ENCODE results near the gene OTUD3.

The OTUD3 gene

DNA sequence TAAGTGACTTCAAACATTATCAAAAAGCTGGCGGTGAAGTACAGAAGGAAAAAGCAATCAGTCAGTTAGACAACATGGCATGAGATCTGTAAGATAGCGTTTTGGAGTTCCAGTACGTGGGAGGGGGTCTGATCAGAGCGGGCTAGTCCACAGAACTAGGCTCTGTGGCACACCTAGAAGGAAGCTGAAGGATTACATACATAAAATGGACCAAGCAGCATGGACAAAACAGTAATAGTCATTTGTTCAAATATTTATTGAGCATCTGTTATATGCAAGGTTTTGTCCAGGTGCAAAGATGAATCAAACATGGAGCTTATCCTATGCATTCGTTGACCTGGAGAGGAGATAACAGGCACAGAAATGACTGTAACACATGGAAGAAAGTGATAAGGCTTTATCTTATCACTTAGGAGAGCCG, 64.1 kb downstream of the OTUD3 start:
- Histone ChIP-seq H4K20me1 (ENCODE audit: insufficient read depth, low read length, poor library complexity, severe bottlenecking) (no peaks in the 10 kb centered on the region), H3K4me2 (ENCODE audit: low read depth, low read length, poor library complexity, severe bottlenecking) (no peak overlapping the region), H2AFZ (ENCODE audit: low read length) (no peak overlapping the region), H3K9ac (ENCODE audit: low read depth, low read length, poor library complexity, severe bottlenecking) (no peak overlapping the region), H3K4me1 (ENCODE audit: insufficient read depth, low read length, poor library complexity, severe bottlenecking) (no peaks in the 10 kb centered on the region), H3K4me3 (ENCODE audit: low read length, poor library complexity, severe bottlenecking) (no peak overlapping the region), H3K9me2 (replicated peaks; ENCODE audit: low read depth, low read length) (no peaks in the 10 kb centered on the region), H3K9me3 (ENCODE audit: insufficient read depth, low read depth, low read length) (no peaks in the 10 kb centered on the region), H3K27me3 (ENCODE audit: insufficient read depth, low read length, poor library complexity, severe bottlenecking) (no peaks in the 10 kb centered on the region), H3K79me2 (ENCODE audit: insufficient read depth, low read length) (no peaks in the 10 kb centered on the region), H3K36me3 (ENCODE audit: insufficient read depth, low read length) (no peaks in the 10 kb centered on the region), H3F3A (ENCODE audit: low read depth) (no peaks in the 10 kb centered on the region)
- TF ChIP-seq EZH2phosphoT487 (IDR thresholded peaks at IDR 0.05; ENCODE audit: borderline replicate concordance): no peak
- TF ChIP-seq, protein P1, sequence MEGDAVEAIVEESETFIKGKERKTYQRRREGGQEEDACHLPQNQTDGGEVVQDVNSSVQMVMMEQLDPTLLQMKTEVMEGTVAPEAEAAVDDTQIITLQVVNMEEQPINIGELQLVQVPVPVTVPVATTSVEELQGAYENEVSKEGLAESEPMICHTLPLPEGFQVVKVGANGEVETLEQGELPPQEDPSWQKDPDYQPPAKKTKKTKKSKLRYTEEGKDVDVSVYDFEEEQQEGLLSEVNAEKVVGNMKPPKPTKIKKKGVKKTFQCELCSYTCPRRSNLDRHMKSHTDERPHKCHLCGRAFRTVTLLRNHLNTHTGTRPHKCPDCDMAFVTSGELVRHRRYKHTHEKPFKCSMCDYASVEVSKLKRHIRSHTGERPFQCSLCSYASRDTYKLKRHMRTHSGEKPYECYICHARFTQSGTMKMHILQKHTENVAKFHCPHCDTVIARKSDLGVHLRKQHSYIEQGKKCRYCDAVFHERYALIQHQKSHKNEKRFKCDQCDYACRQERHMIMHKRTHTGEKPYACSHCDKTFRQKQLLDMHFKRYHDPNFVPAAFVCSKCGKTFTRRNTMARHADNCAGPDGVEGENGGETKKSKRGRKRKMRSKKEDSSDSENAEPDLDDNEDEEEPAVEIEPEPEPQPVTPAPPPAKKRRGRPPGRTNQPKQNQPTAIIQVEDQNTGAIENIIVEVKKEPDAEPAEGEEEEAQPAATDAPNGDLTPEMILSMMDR (conservative IDR thresholded peaks at IDR 0.05; ENCODE audit: low read length): no peak

DNA sequence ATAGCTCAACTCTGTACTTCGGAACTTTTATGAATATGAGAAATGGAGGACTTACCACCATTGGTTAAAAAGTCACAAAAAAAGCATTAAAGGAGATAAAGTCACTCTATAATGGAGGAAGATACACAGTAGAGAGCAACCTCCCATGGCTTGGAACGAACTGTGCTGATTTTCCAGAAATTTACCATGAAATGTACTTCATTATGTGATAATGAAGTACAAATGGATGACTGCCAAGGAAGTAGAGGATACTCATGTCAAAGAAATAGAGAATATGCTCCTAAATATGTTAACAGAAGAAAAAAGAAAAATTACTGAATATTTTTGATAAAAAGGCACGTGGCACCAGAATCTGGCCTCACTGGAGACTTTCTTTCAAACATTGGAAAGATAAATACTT, 64.8 kb downstream of the OTUD3 start:
- Histone ChIP-seq H3K79me2 (ENCODE audit: insufficient read depth, low read length) (no peaks in the 10 kb centered on the region), H3K9ac (ENCODE audit: low read depth, low read length, poor library complexity, severe bottlenecking) (no peak overlapping the region)

DNA sequence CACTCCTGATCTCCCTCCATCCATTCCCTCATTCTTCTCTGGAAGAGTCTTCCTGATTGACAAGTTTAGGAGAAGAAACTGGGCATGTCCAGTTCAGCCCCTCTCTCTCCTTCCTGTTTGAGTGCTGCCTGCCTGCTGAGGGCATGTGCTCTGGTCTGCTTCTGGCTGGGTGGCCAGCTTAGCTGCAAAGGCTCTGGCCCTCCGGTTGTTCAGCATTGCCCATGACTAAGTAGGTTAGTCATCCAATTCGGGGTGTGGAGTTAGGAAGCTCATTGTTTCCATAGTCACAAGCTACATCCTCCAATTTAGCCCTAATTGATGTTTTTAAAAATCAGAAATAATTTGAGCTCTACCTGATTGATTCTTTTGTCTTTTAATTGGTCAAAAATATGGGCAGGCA, 66.8 kb downstream of the OTUD3 start:
- H3K4me3 ChIP-seq (ENCODE audit: low read length, poor library complexity, severe bottlenecking): no peak overlapping the region
- no peaks in the 10 kb centered on the region for H3K36me3 ChIP-seq (ENCODE audit: insufficient read depth, low read length)
- no peaks in the 10 kb centered on the region for H3K27me3 ChIP-seq (ENCODE audit: insufficient read depth, low read length, poor library complexity, severe bottlenecking)
- no peak overlapping the region for H3K4me2 ChIP-seq (ENCODE audit: low read depth, low read length, poor library complexity, severe bottlenecking)
- H3K9ac ChIP-seq (ENCODE audit: low read depth, low read length, poor library complexity, severe bottlenecking): no peak overlapping the region
- H3K9me3 ChIP-seq (ENCODE audit: insufficient read depth, low read depth, low read length): no peaks in the 10 kb centered on the region
- no peaks in the 10 kb centered on the region for H3K9me2 ChIP-seq (replicated peaks; ENCODE audit: low read depth, low read length)
- no peak for TF ChIP-seq EZH2phosphoT487 (IDR thresholded peaks at IDR 0.05; ENCODE audit: borderline replicate concordance)
- TF ChIP-seq, protein P1 (conservative IDR thresholded peaks at IDR 0.05; ENCODE audit: low read length): no peak
- H2AFZ ChIP-seq (ENCODE audit: low read length): no peak overlapping the region
- no peaks in the 10 kb centered on the region for H3K4me1 ChIP-seq (ENCODE audit: insufficient read depth, low read length, poor library complexity, severe bottlenecking)
- H3K79me2 ChIP-seq (ENCODE audit: insufficient read depth, low read length): no peaks in the 10 kb centered on the region
- H4K20me1 ChIP-seq (ENCODE audit: insufficient read depth, low read length, poor library complexity, severe bottlenecking): no peaks in the 10 kb centered on the region
- no peaks in the 10 kb centered on the region for H3F3A ChIP-seq (ENCODE audit: low read depth)

More for the DNA sequence above, 64.8 kb downstream of the OTUD3 start:
- Histone ChIP-seq H3K4me1 (ENCODE audit: insufficient read depth, low read length, poor library complexity, severe bottlenecking) (no peaks in the 10 kb centered on the region), H3K4me2 (ENCODE audit: low read depth, low read length, poor library complexity, severe bottlenecking) (no peak overlapping the region), H4K20me1 (ENCODE audit: insufficient read depth, low read length, poor library complexity, severe bottlenecking) (no peaks in the 10 kb centered on the region), H3K9me3 (ENCODE audit: insufficient read depth, low read depth, low read length) (no peaks in the 10 kb centered on the region), H3K4me3 (ENCODE audit: low read length, poor library complexity, severe bottlenecking) (no peak overlapping the region), H2AFZ (ENCODE audit: low read length) (no peak overlapping the region), H3K9me2 (replicated peaks; ENCODE audit: low read depth, low read length) (no peaks in the 10 kb centered on the region), H3F3A (ENCODE audit: low read depth) (no peaks in the 10 kb centered on the region), H3K27me3 (ENCODE audit: insufficient read depth, low read length, poor library complexity, severe bottlenecking) (no peaks in the 10 kb centered on the region), H3K36me3 (ENCODE audit: insufficient read depth, low read length) (no peaks in the 10 kb centered on the region)
- TF ChIP-seq EZH2phosphoT487 (IDR thresholded peaks at IDR 0.05; ENCODE audit: borderline replicate concordance): no peak
- TF ChIP-seq, protein P1 (conservative IDR thresholded peaks at IDR 0.05; ENCODE audit: low read length): no peak

All from Loucy (cell line).